NK-92 treated with Interleukin-12 subunit alpha and Interleukin-12 subunit beta, amount 100 ng/mL, for 24 hours (cell line): Measurements from ENCODE around the gene MPL.

Source experiments
- DNase-seq: peaks from one replicate; lab custom pipeline; 2025; lab: John Stamatoyannopoulos, UW

The MPL gene

DNA sequence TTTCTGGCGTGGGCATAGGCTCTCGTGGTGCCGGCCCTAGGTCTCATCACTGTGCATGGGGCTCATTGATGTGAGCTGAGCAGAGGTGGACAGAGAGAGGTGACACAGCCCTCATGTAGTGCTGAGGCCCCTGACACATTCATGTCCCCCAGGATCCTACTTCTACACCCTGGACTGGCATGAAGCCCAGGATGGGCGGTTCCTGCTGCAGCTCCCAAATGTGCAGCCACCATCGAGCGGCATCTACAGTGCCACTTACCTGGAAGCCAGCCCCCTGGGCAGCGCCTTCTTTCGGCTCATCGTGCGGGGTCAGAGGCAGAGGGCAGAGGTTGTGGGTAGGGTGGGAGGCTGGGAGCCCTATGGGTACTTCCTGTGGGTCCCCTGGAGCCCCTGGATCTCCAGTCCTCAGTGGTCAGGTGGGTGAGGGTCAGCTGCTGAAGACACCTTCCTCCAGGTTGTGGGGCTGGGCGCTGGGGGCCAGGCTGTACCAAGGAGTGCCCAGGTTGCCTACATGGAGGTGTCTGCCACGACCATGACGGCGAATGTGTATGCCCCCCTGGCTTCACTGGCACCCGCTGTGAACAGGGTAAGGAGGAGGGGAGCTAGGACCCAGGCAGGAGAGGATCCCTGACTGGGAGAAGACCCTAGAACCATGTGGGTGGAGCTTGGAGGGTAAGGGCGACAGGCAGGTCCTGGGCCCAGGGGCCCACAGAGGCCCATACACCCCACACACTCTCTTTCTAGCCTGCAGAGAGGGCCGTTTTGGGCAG is 30.7 kb upstream of the MPL start:
- DNase-seq, result no peak

DNA sequence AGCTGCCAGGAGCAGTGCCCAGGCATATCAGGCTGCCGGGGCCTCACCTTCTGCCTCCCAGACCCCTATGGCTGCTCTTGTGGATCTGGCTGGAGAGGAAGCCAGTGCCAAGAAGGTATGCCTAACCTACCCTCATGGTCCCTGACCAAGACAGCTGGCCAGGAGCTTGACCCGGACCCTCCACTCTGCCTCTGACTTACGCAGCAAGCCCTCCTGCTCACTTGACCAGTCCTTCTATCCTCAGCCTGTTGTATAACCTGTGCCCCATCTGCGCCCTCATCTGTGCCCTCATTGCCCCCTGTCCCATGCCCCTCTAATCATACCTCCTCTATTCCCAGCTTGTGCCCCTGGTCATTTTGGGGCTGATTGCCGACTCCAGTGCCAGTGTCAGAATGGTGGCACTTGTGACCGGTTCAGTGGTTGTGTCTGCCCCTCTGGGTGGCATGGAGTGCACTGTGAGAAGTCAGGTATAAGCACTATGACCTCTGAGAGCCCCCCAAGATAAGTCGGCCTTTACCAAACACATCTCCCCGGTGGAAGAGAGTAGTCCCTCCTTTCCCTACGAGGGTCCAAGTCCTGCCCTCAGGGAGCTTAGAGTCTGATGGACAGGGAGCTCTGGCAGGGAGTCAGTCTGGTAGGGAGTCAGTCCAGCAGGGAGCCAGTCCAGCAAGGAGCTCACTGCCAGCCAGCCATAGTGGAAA is 30.0 kb upstream of the MPL start:
- no peak for DNase-seq

- DNase-seq, result no peak
Observed at GRCh38 chr1:43308635-43309404, 28.8 kb upstream of the MPL start.

- DNase-seq, result no peak
Observed at GRCh38 chr1:43309405-43310025, 28.1 kb upstream of the MPL start.

DNA sequence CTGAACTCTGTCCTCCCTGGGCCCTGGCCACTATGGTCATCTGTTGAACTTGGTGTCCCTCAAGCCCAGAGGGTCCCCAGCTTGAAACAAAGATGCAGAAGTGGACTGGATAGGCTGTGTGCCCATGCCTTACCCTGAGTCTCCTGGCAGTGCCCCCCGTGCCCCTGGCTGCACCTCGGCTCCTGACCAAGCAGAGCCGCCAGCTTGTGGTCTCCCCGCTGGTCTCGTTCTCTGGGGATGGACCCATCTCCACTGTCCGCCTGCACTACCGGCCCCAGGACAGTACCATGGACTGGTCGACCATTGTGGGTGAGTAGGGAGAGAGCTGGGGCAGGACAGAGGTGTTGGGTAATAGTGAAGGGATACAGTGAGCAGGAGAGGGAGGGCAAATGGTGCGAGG is 26.1 kb upstream of the MPL start:
- no peak for DNase-seq

DNA sequence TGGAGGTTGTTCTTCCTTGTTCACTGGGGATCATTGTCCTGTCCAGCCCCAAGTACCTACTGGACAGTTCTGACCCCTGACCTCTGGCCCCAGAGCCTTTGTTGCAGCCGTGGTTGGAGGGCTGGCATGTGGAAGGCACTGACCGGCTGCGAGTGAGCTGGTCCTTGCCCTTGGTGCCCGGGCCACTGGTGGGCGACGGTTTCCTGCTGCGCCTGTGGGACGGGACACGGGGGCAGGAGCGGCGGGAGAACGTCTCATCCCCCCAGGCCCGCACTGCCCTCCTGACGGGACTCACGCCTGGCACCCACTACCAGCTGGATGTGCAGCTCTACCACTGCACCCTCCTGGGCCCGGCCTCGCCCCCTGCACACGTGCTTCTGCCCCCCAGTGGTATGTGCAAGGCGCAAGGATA is 25.4 kb upstream of the MPL start:
- no peak for DNase-seq

DNA sequence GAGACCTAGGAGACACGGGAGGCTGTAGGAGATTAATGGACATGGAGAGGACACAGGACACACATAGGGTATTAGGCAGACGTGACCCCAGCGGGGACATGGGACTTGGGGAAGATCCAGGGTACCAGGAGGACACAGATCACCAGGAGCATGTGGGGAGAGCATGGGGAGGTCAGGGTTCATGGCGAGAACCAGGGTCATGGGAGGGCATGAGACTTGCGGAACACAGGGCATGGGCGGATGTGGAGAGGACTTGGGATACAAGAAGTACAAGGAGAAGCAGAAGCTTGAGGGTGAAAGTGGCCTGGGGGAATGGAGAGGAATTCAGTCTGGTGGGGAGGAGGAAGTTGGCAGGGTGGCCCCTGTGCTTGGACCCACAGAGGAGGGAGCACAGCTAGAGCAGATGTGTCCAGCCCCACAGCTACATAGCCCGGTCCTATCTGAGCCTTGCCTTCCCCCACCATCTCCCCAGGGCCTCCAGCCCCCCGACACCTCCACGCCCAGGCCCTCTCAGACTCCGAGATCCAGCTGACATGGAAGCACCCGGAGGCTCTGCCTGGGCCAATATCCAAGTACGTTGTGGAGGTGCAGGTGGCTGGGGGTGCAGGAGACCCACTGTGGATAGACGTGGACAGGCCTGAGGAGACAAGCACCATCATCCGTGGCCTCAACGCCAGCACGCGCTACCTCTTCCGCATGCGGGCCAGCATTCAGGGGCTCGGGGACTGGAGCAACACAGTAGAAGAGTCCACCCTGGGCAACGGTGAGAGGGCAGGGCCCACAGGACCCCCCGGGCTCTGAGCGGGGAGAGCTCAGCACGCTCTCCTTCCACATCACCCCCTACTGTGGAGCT is 24.7 kb upstream of the MPL start:
- no peak for DNase-seq

DNA sequence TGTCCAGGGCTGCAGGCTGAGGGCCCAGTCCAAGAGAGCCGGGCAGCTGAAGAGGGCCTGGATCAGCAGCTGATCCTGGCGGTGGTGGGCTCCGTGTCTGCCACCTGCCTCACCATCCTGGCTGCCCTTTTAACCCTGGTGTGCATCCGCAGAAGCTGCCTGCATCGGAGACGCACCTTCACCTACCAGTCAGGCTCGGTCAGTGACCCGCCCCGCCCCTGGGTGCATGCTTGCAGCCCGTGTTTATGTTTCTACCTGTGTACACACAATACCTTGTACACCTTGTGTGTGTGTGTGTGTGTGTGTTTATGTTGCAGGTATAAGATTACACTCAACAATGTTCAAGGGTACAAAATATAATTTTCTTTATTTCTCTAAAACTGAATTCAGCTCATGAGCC is 23.8 kb upstream of the MPL start:
- DNase-seq, result no peak

GRCh38 chr1:43314233-43314632 is 23.4 kb upstream of the MPL start:
- DNase-seq, result no peak

DNA sequence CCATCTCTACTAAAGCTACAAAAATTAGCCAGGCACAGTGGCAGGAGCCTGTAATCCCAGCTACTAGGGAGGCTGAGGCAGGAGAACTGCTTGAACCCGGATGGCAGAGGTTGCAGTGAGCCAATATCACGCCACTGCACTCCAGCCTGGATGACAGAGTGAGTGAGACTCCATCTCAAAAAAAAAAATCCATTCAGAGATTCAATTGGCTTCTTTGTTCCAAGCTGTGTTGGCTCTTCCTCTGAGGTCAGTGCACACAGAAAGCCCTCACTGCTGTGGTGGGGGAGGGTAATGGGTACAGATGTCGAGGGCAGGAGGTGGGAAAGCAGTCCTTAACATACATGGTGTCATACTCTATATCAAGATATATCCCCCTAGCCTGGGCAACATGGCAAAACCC is 22.1 kb upstream of the MPL start:
- DNase-seq, result no peak

DNA sequence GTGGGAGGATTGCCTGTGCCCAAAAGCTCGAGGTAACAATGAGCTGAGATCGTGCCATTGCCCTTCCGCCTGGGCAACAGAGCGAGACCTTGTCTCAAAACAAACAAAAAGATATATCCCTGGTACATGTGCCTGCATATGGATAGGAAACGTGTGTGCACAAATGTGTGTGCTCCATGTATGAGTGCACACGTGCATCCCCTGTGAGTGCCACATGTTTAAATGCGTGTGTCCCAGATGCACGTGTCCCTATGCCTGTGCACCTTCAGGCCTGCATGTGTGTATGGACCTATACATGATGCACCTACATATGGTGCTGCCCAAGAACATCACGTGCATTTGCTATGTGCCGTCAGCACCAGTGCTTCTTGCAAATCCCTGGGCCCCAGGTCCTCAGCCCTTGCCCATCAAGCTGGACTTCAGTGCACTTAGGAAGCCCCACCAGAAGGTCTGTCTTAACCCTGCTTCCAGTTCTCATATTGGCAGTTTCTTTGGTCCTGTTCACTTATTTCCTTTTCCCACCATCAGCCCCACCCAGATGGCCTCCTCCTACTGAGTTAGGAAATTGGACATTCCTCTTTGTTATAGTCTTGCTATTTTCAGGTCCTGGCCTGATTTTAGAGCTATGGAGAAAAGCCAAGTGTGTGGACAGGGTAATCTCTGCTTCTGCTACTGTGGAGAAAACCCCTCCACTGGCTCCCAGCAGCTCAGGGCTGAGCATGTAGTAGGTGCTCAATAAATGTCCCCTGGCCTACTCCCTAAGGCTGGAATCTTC is 21.5 kb upstream of the MPL start:
- no peak for DNase-seq

DNA sequence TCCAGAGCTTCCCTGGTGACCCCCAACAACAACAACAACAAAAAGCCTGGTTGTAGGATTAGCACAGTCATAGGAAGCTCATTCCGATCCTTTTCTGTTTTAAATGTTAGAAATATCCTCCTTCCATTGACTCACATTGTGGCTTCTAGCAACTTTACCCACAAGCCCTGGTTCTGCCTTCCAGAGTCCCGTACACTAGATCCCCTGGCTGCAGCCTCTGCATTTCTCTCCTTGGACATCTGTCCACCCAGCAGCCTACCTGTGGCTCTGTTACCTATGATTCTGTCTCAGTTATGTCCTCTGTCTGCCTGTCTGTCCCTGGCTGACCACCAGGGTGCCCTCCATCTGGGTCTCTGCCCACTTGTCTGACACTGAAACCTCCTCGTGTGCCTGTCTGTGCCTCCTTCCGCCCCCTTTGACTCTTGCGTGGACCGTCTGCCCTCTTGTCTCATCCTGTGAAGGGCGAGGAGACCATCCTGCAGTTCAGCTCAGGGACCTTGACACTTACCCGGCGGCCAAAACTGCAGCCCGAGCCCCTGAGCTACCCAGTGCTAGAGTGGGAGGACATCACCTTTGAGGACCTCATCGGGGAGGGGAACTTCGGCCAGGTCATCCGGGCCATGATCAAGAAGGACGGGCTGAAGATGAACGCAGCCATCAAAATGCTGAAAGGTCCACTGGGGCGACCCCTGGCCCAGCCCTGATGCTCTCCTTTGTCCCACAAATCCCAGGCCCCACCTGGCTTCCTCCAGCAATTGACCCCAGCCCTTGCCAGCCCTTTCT is 20.7 kb upstream of the MPL start:
- no peak for DNase-seq

GRCh38 chr1:43317817-43318471 is 19.7 kb upstream of the MPL start:
- no peak for DNase-seq

DNA sequence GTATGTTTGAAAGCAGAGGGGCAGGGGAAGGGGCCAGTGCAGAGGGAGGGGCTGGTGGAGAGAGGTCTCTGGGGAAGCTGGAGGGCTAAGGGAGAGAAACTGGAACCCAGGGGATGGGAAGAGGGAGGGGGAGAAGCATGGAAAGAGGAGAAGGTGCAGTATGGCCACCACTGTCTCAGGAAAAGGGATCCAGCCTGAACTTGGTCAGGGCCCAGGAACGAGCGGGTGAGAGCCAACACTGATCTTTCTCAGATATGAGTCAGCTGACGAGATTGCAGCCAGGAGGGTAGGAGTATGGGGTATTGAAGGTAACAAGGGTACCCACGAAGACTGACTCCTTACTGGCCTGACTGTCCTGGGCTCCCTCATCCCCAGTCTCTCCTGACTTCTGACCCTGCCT is 18.8 kb upstream of the MPL start:
- DNase-seq, result no peak

- no peak for DNase-seq
Observed at GRCh38 chr1:43319288-43319687, 18.3 kb upstream of the MPL start.

DNA sequence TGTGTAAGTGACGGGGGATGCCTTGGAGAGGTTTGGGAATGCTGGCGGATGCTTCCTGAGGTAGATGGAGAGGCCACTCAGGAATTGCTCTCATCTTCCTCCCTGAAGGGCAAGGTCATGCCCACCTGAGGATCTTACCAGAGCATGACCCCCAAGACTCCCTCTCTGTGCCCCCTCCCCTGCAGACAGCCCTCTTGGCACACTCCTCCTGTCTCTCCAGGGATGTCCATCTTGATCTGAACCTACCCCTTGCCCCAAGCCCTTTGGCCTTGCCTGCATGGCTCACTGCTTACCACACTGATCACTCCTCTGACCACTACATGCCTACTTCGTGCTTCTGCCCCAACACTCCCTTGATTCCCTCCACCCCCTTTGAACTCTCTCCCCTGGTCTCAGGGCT is 17.9 kb upstream of the MPL start:
- DNase-seq, result no peak

DNA sequence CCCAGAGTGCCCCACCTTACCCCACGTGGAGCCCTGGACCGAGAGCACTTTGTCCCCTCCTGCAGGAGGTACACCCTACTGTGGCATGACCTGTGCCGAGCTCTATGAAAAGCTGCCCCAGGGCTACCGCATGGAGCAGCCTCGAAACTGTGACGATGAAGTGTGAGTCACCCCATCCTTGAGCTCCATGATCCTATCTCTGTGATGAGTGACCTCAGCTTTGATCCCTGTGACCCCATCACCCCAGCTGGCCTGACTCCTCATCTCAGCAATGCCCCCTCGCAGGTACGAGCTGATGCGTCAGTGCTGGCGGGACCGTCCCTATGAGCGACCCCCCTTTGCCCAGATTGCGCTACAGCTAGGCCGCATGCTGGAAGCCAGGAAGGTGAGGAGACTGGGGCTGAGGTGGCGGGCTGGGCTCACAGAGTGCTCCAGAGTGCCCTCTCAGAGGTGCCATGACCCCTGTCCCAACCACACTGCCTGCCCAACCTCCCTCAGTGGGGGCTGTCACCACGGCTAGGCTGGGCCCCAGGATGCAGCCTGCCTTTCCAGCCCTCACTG is 16.2 kb upstream of the MPL start:
- DNase-seq, result no peak

GRCh38 chr1:43322506-43322905 is 15.1 kb upstream of the MPL start:
- DNase-seq, result no peak

- DNase-seq, result no peak
Observed at GRCh38 chr1:43324810-43325209, 12.8 kb upstream of the MPL start.
